ENCODE results near the gene BMPR1B. TPM values are rescaled to one million over a fixed set of nuclear protein-coding genes. Genes with fewer than 3 reads are reported as not detected.
A peak's percentile ranks its signal among the peaks of the same experiment; 100 is the strongest.

BMPR1B gene
- 2.9 TPM for polyA plus RNA-seq (2013, experiment 1 of 4)
- polyA plus RNA-seq (2013, experiment 2 of 4), result 2.7 TPM
- 3.1 TPM for polyA plus RNA-seq (2013, experiment 3 of 4)
- 2.9 TPM for polyA plus RNA-seq (2013, experiment 4 of 4)

DNA sequence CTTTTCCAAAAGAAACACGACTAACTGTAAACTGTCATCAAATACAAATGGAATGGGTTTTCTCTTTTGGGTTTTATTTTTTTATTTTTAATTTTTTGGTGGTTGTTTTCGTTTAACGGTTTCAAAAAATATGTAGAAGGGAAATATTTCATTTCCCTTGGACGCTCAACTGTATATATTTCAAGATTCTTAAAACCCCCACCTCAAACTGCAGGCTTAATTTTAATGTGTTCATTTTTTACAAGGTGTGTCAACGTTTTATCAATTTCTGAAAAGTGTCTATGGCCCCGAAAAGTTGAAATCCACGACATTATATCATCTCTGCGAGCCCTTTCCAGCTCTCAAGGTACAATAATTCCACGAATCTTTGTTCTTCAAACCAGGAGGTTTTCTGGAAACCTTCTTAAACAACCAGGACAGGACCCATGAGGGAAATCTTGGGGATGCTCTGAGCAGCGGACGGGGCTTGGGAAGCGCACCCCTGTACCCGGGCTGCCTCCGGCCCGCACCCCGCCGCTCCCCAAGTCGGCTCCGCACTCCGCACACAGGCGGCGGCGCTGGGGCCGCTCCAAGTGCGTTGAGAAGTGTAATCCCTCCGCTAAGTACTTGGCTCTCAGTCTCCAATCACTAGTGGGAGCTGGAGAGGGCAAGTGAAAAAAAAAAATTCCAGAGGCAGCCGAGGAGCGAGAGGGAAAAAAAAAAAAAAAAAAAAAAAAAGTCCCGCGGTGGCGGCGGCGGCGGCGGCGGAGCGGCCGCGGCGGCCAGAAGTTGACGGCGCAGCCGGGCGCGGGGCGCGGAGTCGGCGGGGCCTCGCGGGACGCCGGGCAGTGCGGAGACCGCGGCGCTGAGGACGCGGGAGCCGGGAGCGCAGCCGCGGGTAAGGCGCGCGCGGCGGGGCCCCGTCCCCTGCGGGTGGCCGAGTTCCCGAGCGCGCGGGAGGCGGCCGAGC is at the start of gene BMPR1B:
TSS of gene BMPR1B (plus strand) at position 764 of the 949 bp plus-strand sequence. CDS start 346,470 bp downstream, outside the sequence.
- Histone ChIP-seq H3K27me3 (ENCODE audit: control insufficient read depth, insufficient read depth, low read length, poor library complexity, severe bottlenecking) (peaks cover 57% of the 10 kb centered on the region), H3K9me3 (ENCODE audit: control insufficient read depth, low read length) (no peaks in the 10 kb centered on the region), H3K4me1 (ENCODE audit: control insufficient read depth, insufficient read depth, low read length) (no peaks in the 10 kb centered on the region), H3K4me3 (ENCODE audit: insufficient read depth, low read depth, low read length) (peak within 1 kb of the TSS; percentile 58), H3K27ac (ENCODE audit: insufficient read depth, low read depth, low read length, poor library complexity, severe bottlenecking) (no peak within 1 kb of the TSS), H3K36me3 (ENCODE audit: control insufficient read depth, insufficient read depth, low read length) (no peaks in the 10 kb centered on the region)
- WGBS, 2 experiments, result 1 to 2% methylated on average over 73 to 74 of the region's 77 CpGs

- Histone ChIP-seq H3K4me3 (ENCODE audit: insufficient read depth, low read depth, low read length) (no peak overlapping the region), H3K4me1 (ENCODE audit: control insufficient read depth, insufficient read depth, low read length) (no peaks in the 10 kb centered on the region), H3K27me3 (ENCODE audit: control insufficient read depth, insufficient read depth, low read length, poor library complexity, severe bottlenecking) (no peaks in the 10 kb centered on the region), H3K27ac (ENCODE audit: insufficient read depth, low read depth, low read length, poor library complexity, severe bottlenecking) (no peak overlapping the region), H3K9me3 (ENCODE audit: control insufficient read depth, low read length) (no peaks in the 10 kb centered on the region), H3K36me3 (ENCODE audit: control insufficient read depth, insufficient read depth, low read length) (no peaks in the 10 kb centered on the region)
- 94 to 96% methylated on average over 5 of the region's 5 CpGs for WGBS, 2 experiments
Measured at GRCh38 chr4:94711635-94712034, 46.1 kb upstream of the BMPR1B start.

GRCh38 chr4:94714365-94715160 is 43.2 kb upstream of the BMPR1B start:
- H3K9me3 ChIP-seq (ENCODE audit: control insufficient read depth, low read length), result no peaks in the 10 kb centered on the region
- no peaks in the 10 kb centered on the region for H3K4me1 ChIP-seq (ENCODE audit: control insufficient read depth, insufficient read depth, low read length)
- no peak overlapping the region for H3K4me3 ChIP-seq (ENCODE audit: insufficient read depth, low read depth, low read length)
- WGBS, 2 experiments, result 95 to 100% methylated on average over 2 to 4 of the region's 5 CpGs
- no peaks in the 10 kb centered on the region for H3K27me3 ChIP-seq (ENCODE audit: control insufficient read depth, insufficient read depth, low read length, poor library complexity, severe bottlenecking)
- no peaks in the 10 kb centered on the region for H3K36me3 ChIP-seq (ENCODE audit: control insufficient read depth, insufficient read depth, low read length)
- H3K27ac ChIP-seq (ENCODE audit: insufficient read depth, low read depth, low read length, poor library complexity, severe bottlenecking), result no peak overlapping the region

- Histone ChIP-seq H3K4me3 (ENCODE audit: insufficient read depth, low read depth, low read length) (no peak overlapping the region), H3K9me3 (ENCODE audit: control insufficient read depth, low read length) (no peaks in the 10 kb centered on the region), H3K27me3 (ENCODE audit: control insufficient read depth, insufficient read depth, low read length, poor library complexity, severe bottlenecking) (no peaks in the 10 kb centered on the region), H3K27ac (ENCODE audit: insufficient read depth, low read depth, low read length, poor library complexity, severe bottlenecking) (no peak overlapping the region), H3K36me3 (ENCODE audit: control insufficient read depth, insufficient read depth, low read length) (no peaks in the 10 kb centered on the region), H3K4me1 (ENCODE audit: control insufficient read depth, insufficient read depth, low read length) (no peaks in the 10 kb centered on the region)
- 90 to 93% methylated on average over 6 of the region's 6 CpGs for WGBS, 2 experiments
Measured at GRCh38 chr4:94715726-94716125, 42.0 kb upstream of the BMPR1B start.

GRCh38 chr4:94721310-94721709 is 36.4 kb upstream of the BMPR1B start:
- Histone ChIP-seq H3K36me3 (ENCODE audit: control insufficient read depth, insufficient read depth, low read length) (no peaks in the 10 kb centered on the region), H3K9me3 (ENCODE audit: control insufficient read depth, low read length) (no peaks in the 10 kb centered on the region), H3K27me3 (ENCODE audit: control insufficient read depth, insufficient read depth, low read length, poor library complexity, severe bottlenecking) (no peaks in the 10 kb centered on the region), H3K4me1 (ENCODE audit: control insufficient read depth, insufficient read depth, low read length) (no peaks in the 10 kb centered on the region), H3K27ac (ENCODE audit: insufficient read depth, low read depth, low read length, poor library complexity, severe bottlenecking) (no peak overlapping the region), H3K4me3 (ENCODE audit: insufficient read depth, low read depth, low read length) (no peak overlapping the region)
- 73 to 93% methylated on average over 1 of the region's 2 CpGs for WGBS, 2 experiments

- H3K27ac ChIP-seq (ENCODE audit: insufficient read depth, low read depth, low read length, poor library complexity, severe bottlenecking), result no peak overlapping the region
- no peaks in the 10 kb centered on the region for H3K4me1 ChIP-seq (ENCODE audit: control insufficient read depth, insufficient read depth, low read length)
- H3K4me3 ChIP-seq (ENCODE audit: insufficient read depth, low read depth, low read length), result no peak overlapping the region
- no peaks in the 10 kb centered on the region for H3K27me3 ChIP-seq (ENCODE audit: control insufficient read depth, insufficient read depth, low read length, poor library complexity, severe bottlenecking)
- no peaks in the 10 kb centered on the region for H3K9me3 ChIP-seq (ENCODE audit: control insufficient read depth, low read length)
- no peaks in the 10 kb centered on the region for H3K36me3 ChIP-seq (ENCODE audit: control insufficient read depth, insufficient read depth, low read length)
- WGBS, 2 experiments, result 83 to 90% methylated on average over 2 of the region's 2 CpGs
Measured at GRCh38 chr4:94722270-94722669, 35.5 kb upstream of the BMPR1B start.

DNA sequence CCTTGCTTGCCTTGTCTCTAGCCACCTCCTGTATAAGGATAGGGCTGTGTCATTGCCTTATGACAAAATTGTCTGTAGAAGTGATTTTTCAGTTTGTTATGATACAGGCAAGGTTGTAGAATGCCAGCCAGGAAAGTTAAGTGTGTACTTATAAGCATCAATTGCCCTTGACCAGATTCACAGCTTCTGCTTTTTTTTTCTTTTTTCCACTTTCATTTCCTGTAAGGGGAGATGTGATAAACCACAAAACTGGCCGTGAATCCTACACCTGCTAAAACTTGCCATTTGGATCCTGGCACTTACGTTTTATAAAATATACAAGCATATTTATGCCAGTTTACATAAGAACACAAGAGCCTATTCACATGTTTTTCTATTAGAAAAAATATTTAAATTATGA is 35.0 kb upstream of the BMPR1B start:
- 92 to 93% methylated on average over 2 of the region's 2 CpGs for WGBS, 2 experiments
- Histone ChIP-seq H3K27me3 (ENCODE audit: control insufficient read depth, insufficient read depth, low read length, poor library complexity, severe bottlenecking) (no peaks in the 10 kb centered on the region), H3K36me3 (ENCODE audit: control insufficient read depth, insufficient read depth, low read length) (no peaks in the 10 kb centered on the region), H3K4me3 (ENCODE audit: insufficient read depth, low read depth, low read length) (no peak overlapping the region), H3K27ac (ENCODE audit: insufficient read depth, low read depth, low read length, poor library complexity, severe bottlenecking) (no peak overlapping the region), H3K4me1 (ENCODE audit: control insufficient read depth, insufficient read depth, low read length) (no peaks in the 10 kb centered on the region), H3K9me3 (ENCODE audit: control insufficient read depth, low read length) (no peaks in the 10 kb centered on the region)

DNA sequence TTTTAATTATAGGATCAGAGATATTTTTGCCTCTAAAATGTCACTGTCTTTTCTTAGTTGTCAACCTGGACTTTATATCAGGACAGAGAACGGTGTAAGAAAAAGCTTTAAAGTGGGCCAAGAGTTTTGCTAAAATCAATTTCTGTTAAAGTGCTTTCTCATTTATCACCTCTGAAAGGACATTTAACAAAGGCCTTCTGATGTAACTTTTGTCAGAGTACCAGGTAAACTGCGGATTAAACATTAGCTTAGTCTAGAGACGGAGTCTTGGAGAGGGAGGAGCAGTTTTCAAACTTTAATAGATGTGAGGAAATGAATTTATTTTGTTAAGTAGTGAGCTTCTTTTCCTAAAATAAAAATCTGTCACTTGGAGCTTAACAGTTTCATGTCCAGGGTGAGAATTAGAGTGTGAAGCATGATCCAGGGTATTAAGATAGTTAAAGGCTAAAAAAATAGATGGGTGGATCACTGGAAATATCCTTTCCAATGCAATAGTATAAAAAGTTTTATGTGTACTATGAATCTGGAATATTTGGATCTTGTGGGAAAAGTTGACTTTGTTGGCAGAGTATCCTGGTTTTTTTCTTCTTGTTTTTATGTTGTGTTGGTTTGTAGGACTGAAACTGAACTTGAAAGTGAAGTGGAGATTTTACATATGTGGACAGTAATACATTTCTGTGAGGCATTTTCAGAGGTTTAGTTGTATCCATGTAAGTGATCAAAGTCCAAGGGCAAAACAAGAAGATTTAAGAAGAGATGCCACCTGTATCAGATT is 33.6 kb upstream of the BMPR1B start:
- 97 to 99% methylated on average over 3 of the region's 3 CpGs for WGBS, 2 experiments
- Histone ChIP-seq H3K27me3 (ENCODE audit: control insufficient read depth, insufficient read depth, low read length, poor library complexity, severe bottlenecking) (no peaks in the 10 kb centered on the region), H3K27ac (ENCODE audit: insufficient read depth, low read depth, low read length, poor library complexity, severe bottlenecking) (no peak overlapping the region), H3K4me1 (ENCODE audit: control insufficient read depth, insufficient read depth, low read length) (no peaks in the 10 kb centered on the region), H3K4me3 (ENCODE audit: insufficient read depth, low read depth, low read length) (no peak overlapping the region), H3K36me3 (ENCODE audit: control insufficient read depth, insufficient read depth, low read length) (no peaks in the 10 kb centered on the region), H3K9me3 (ENCODE audit: control insufficient read depth, low read length) (no peaks in the 10 kb centered on the region)

- H3K9me3 ChIP-seq (ENCODE audit: control insufficient read depth, low read length), result no peaks in the 10 kb centered on the region
- H3K27ac ChIP-seq (ENCODE audit: insufficient read depth, low read depth, low read length, poor library complexity, severe bottlenecking), result no peak overlapping the region
- no peak overlapping the region for H3K4me3 ChIP-seq (ENCODE audit: insufficient read depth, low read depth, low read length)
- no peaks in the 10 kb centered on the region for H3K4me1 ChIP-seq (ENCODE audit: control insufficient read depth, insufficient read depth, low read length)
- no peaks in the 10 kb centered on the region for H3K27me3 ChIP-seq (ENCODE audit: control insufficient read depth, insufficient read depth, low read length, poor library complexity, severe bottlenecking)
- H3K36me3 ChIP-seq (ENCODE audit: control insufficient read depth, insufficient read depth, low read length), result no peaks in the 10 kb centered on the region
- WGBS, 2 experiments, result 80% methylated on average over 1 of the region's 1 CpG; no CpG with 5 or more reads in 1 of the 2 experiments
Measured at GRCh38 chr4:94726524-94727123, 31.1 kb upstream of the BMPR1B start.

All from ectodermal cell (in vitro differentiated cells).